B cell (primary cell): ENCODE measurements around the gene CD38. TPM values are rescaled to one million over a fixed set of nuclear protein-coding genes. Genes with fewer than 3 reads are reported as not detected.

ENCODE experiments used
- ATAC-seq: fragments of 200-7000 bp; cut with Tn5 transposase; one replicate; pipeline ENCODE4 v1.10.0; 2021; ENCODE audit warnings: low read depth, mild to moderate bottlenecking, moderate number of reproducible peaks, moderate library complexity
- CTCF ChIA-PET: fragments of 350-600 bp; sonication (Branson Sonifier 250); formaldehyde crosslinking; loops from one replicate; lab custom pipeline; 2021; ENCODE audit warnings: antibody characterized with exemption, inconsistent platforms; lab: Charles Lee
- POLR2A ChIA-PET: fragments of 350-600 bp; sonication (Branson Sonifier 250); formaldehyde crosslinking; loops from one replicate; lab custom pipeline; 2021; ENCODE audit warnings: antibody characterized with exemption; lab: Charles Lee
- DNase-seq: peaks from one replicate; pipeline ENCODE4 v3.0.0; 2013
- H2AFZ ChIP-seq: 2 replicates; pipeline ENCODE4 v1.6.1; 2012; ENCODE audit warnings: mild to moderate bottlenecking, low read depth, low read length; ENCODE audit not compliant: insufficient read depth, poor library complexity, severe bottlenecking
- H3K27ac ChIP-seq, 2 donors: 1 replicate in 1 of 2; 2 replicates in 1 of 2; pipeline ENCODE4 v1.5.1; 2012 to 2013; ENCODE audit warnings: low read length in 2 of 2, mild to moderate bottlenecking in 2 of 2, moderate library complexity in 1 of 2
- H3K27me3 ChIP-seq, 4 experiments: fragments of 200-600 bp in 1 of 4; sonication (generic) in 1 of 4; replicated peaks in 1 of 4; 1 replicate in 2 of 4; 2 replicates in 2 of 4; pipeline versions ENCODE4 v1.6.1 to v1.7.0; 2013 to 2016; ENCODE audit warnings: low read length in 3 of 4, mild to moderate bottlenecking in 2 of 4, mixed read lengths in 1 of 4, moderate library complexity in 1 of 4; ENCODE audit not compliant: insufficient read depth in 4 of 4, control insufficient read depth in 3 of 4; ENCODE audit errors: control extremely low read depth in 1 of 4
- H3K36me3 ChIP-seq, 2 experiments: replicated peaks in 1 of 2; 1 replicate in 1 of 2; 2 replicates in 1 of 2; pipeline versions ENCODE4 v1.6.1 to v1.7.1; 2013; ENCODE audit warnings: low read length in 1 of 2; ENCODE audit not compliant: insufficient read depth in 2 of 2, control insufficient read depth in 1 of 2; ENCODE audit errors: control extremely low read depth in 1 of 2, extremely low read depth in 1 of 2
- H3K4me1 ChIP-seq, 2 donors: fragments of 200-600 bp in 1 of 2; sonication (generic) in 1 of 2; 1 replicate in 1 of 2; 2 replicates in 1 of 2; pipeline versions ENCODE4 v1.5.1 to v1.6.1; 2013 to 2017; ENCODE audit warnings: low read length in 2 of 2; ENCODE audit not compliant: control insufficient read depth in 2 of 2, insufficient read depth in 2 of 2
- H3K4me2 ChIP-seq: replicated peaks from 2 replicates; pipeline ENCODE3; 2012; ENCODE audit warnings: mild to moderate bottlenecking, low read depth, low read length; ENCODE audit not compliant: poor library complexity, severe bottlenecking
- H3K4me3 ChIP-seq, 5 experiments: fragments of 200-600 bp in 1 of 5; sonication (generic) in 1 of 5; 1 replicate in 3 of 5; 2 replicates in 2 of 5; pipeline versions ENCODE4 v1.5.1 to v1.7.0; 2011 to 2016; ENCODE audit warnings: low read length in 4 of 5, mild to moderate bottlenecking in 4 of 5, low read depth in 2 of 5, control low read depth in 1 of 5, moderate library complexity in 1 of 5; ENCODE audit not compliant: insufficient read depth in 1 of 5; ENCODE audit errors: control extremely low read depth in 1 of 5, extremely low read depth in 1 of 5
- H3K79me2 ChIP-seq: fragments of 200-600 bp; sonication (generic); one replicate; pipeline ENCODE4 v1.6.0; 2016; ENCODE audit warnings: low read length; ENCODE audit not compliant: control insufficient read depth, insufficient read depth
- H3K9ac ChIP-seq: fragments of 200-600 bp; sonication (generic); 2 replicates; pipeline ENCODE4 v1.6.1; 2017; ENCODE audit warnings: mild to moderate bottlenecking, low read length, moderate library complexity
- H3K9me3 ChIP-seq, 3 donors: one replicate each; pipeline versions ENCODE4 v1.6.1 to v1.7.1; 2013; ENCODE audit warnings: low read length in 2 of 3; ENCODE audit not compliant: control insufficient read depth in 2 of 3, insufficient read depth in 1 of 3; ENCODE audit errors: control extremely low read depth in 1 of 3
- H4K20me1 ChIP-seq: 2 replicates; pipeline ENCODE4 v1.6.0; 2012; ENCODE audit warnings: mild to moderate bottlenecking, low read length; ENCODE audit not compliant: insufficient read depth, control insufficient read depth, poor library complexity, severe bottlenecking
- H3K27ac Mint-ChIP-seq: one replicate; pipeline ENCODE4 v1.8.0; 2021; ENCODE audit warnings: mixed read lengths
- H3K27me3 Mint-ChIP-seq: one replicate; pipeline ENCODE4 v1.8.0; 2021; ENCODE audit warnings: mixed read lengths
- H3K4me1 Mint-ChIP-seq: one replicate; pipeline ENCODE4 v1.8.0; 2021; ENCODE audit warnings: mixed read lengths
- H3K4me3 Mint-ChIP-seq: one replicate; pipeline ENCODE4 v1.8.0; 2021; ENCODE audit warnings: mixed read lengths
- H3K9me3 Mint-ChIP-seq: one replicate; pipeline ENCODE4 v1.8.0; 2022; ENCODE audit warnings: mixed read lengths; ENCODE audit not compliant: insufficient read depth
- EZH2 ChIP-seq: IDR thresholded peaks from 2 replicates; pipeline ENCODE4 v1.6.1; 2012; ENCODE audit warnings: borderline replicate concordance, low read depth, mild to moderate bottlenecking, moderate library complexity, low read length; ENCODE audit not compliant: insufficient read depth, poor library complexity, severe bottlenecking
- WGBS: methylation state at CpG from one replicate; pipeline ENCODE4 v1.1.5; 2013; ENCODE audit warnings: missing lambda C conversion rate; ENCODE audit not compliant: insufficient coverage; 5-methylcytosine and 5-hydroxymethylcytosine counted together
- intact Hi-C: fragments of 100-400 bp; cut with micrococcal nuclease; formaldehyde crosslinking; loops from one replicate; pipeline ENCODE4 v1.10.0; 2022
- polyA plus RNA-seq: library from polyadenylated mRNA; depleted of rRNA; stranded (reverse); fragments of >200 nt; gene quantifications from 2 replicates; pipeline ENCODE4 v1.2.3, GENCODE V29; 2012
- total RNA-seq, 2 donors: library from RNA; stranded (reverse); fragments of 120-200 nt in 1 of 2; gene quantifications; 1 replicate in 1 of 2; 2 replicates in 1 of 2; pipeline versions ENCODE4 v1.2.3 to v1.2.4, GENCODE V29; 2013 to 2022
- TF ChIP-seq, protein P1 (sequence below): fragments of 200-600 bp; IDR thresholded peaks from one replicate; pipeline ENCODE4 v1.8.0; 2022; ENCODE audit warnings: antibody characterized with exemption, mild to moderate bottlenecking

Gene CD38
- total and polyA plus RNA-seq, 2 donors (not counting 1 experiment from before 2014, with no cell fraction given) = 10.1 to 12.9 TPM

DNA sequence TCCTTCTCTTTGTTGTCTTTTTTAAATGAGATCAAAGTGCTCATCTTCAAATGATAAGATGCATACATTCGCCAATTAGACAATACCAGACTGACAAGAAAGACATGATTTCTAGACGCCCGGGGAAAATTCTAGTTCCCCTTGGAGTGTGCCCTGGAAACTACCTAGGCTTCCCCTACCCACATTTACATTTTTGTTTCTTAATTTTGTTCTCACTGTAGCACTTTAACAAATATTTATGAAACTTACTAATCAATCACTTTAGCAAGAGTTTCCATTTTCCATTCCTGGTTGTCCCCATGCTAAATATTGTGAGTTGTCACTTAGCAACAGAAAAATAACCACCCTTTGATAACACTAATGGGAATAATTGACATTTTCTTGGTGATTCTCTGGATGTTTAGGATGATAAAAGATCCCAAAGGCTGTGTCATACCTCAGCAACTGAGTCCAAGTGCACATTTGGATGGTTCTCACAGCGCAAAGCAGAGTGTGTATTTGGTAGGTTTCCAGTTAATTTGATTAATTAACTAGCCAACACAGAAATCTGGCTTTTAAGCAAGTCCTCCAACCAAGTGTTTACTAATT is 90.8 kb downstream of the CD38 start:
- Mint-ChIP-seq H3K4me1 (no peaks in the 10 kb centered on the region), H3K27me3 (no peaks in the 10 kb centered on the region), H3K4me3 (no peak overlapping the region), H3K9me3 (no peaks in the 10 kb centered on the region), H3K27ac (no peak overlapping the region)
- ATAC-seq (no peak), DNase-seq (no peak)
- no peak overlapping the region for H3K4me2 ChIP-seq
- no peaks in the 10 kb centered on the region for H3K27me3 ChIP-seq
- intact Hi-C loops = no loop called here
- no peak overlapping the region for H3K9ac ChIP-seq
- WGBS = 59% methylated on average over 3 of the region's 4 CpGs
- no peak overlapping the region for H2AFZ ChIP-seq
- H3K4me3 ChIP-seq = no peak overlapping the region
- no peaks in the 10 kb centered on the region for H3K36me3 ChIP-seq
- no peaks in the 10 kb centered on the region for H3K4me1 ChIP-seq
- ChIA-PET POLR2A (no interaction called here), CTCF (interaction anchor here (2.7 kb wide), 1 partner anchor 14 kb away, joined by 13 read pairs; no protein-coding TSS in a partner anchor)
- no peaks in the 10 kb centered on the region for H3K79me2 ChIP-seq
- TF ChIP-seq, protein P1, sequence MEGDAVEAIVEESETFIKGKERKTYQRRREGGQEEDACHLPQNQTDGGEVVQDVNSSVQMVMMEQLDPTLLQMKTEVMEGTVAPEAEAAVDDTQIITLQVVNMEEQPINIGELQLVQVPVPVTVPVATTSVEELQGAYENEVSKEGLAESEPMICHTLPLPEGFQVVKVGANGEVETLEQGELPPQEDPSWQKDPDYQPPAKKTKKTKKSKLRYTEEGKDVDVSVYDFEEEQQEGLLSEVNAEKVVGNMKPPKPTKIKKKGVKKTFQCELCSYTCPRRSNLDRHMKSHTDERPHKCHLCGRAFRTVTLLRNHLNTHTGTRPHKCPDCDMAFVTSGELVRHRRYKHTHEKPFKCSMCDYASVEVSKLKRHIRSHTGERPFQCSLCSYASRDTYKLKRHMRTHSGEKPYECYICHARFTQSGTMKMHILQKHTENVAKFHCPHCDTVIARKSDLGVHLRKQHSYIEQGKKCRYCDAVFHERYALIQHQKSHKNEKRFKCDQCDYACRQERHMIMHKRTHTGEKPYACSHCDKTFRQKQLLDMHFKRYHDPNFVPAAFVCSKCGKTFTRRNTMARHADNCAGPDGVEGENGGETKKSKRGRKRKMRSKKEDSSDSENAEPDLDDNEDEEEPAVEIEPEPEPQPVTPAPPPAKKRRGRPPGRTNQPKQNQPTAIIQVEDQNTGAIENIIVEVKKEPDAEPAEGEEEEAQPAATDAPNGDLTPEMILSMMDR = no peak
- H3K9me3 ChIP-seq = no peaks in the 10 kb centered on the region
- no peak overlapping the region for H3K27ac ChIP-seq
- H4K20me1 ChIP-seq = no peaks in the 10 kb centered on the region

GRCh38 chr4:15870079-15870478 is 92.0 kb downstream of the CD38 start:
- DNase-seq (no peak), ATAC-seq (no peak)
- Mint-ChIP-seq H3K27ac (no peak overlapping the region), H3K9me3 (no peaks in the 10 kb centered on the region), H3K4me3 (no peak overlapping the region), H3K4me1 (no peaks in the 10 kb centered on the region), H3K27me3 (no peaks in the 10 kb centered on the region)
- H3K9me3 ChIP-seq = no peaks in the 10 kb centered on the region
- H4K20me1 ChIP-seq = no peaks in the 10 kb centered on the region
- intact Hi-C loops = no loop called here
- 86% methylated on average over 5 of the region's 7 CpGs for WGBS
- H3K79me2 ChIP-seq = no peaks in the 10 kb centered on the region
- no peak overlapping the region for H3K27ac ChIP-seq
- no peak overlapping the region for H3K4me2 ChIP-seq
- H3K9ac ChIP-seq = no peak overlapping the region
- ChIA-PET POLR2A (no interaction called here), CTCF (interaction anchor here (1.6 to 2.7 kb wide), 2 partner anchors 10 to 13 kb away, joined by 5 to 13 read pairs; no protein-coding TSS in a partner anchor)
- no peak overlapping the region for H2AFZ ChIP-seq
- H3K4me1 ChIP-seq = no peaks in the 10 kb centered on the region
- H3K27me3 ChIP-seq = no peaks in the 10 kb centered on the region
- no peaks in the 10 kb centered on the region for H3K36me3 ChIP-seq
- no peak for TF ChIP-seq EZH2
- TF ChIP-seq, protein P1 = no peak
- H3K4me3 ChIP-seq = no peak overlapping the region
